ENCODE results near the gene TSHZ2.

Gene TSHZ2

GRCh38 chr20:53331151-53331973 is 359.2 kb downstream of the TSHZ2 start:
- in situ Hi-C loops (cut with MboI; ENCODE audit: low sequenced_read_pairs): no loop called here

- in situ Hi-C loops (cut with MboI; ENCODE audit: low sequenced_read_pairs): no loop called here
These were observed 360.1 kb downstream of the TSHZ2 start for GRCh38 chr20:53332022-53332837.

- in situ Hi-C loops (cut with MboI; ENCODE audit: low sequenced_read_pairs): no loop called here
These were observed 362.7 kb downstream of the TSHZ2 start for GRCh38 chr20:53334861-53335260.

GRCh38 chr20:53335555-53335954 is 363.4 kb downstream of the TSHZ2 start:
- in situ Hi-C loops (cut with MboI; ENCODE audit: low sequenced_read_pairs): no loop called here

- in situ Hi-C loops (cut with MboI; ENCODE audit: low sequenced_read_pairs): no loop called here
These were observed 364.7 kb downstream of the TSHZ2 start for GRCh38 chr20:53336892-53337291.

- in situ Hi-C loops (cut with MboI; ENCODE audit: low sequenced_read_pairs): no loop called here
These were observed 365.4 kb downstream of the TSHZ2 start for GRCh38 chr20:53337390-53338101.

- in situ Hi-C loops (cut with MboI; ENCODE audit: low sequenced_read_pairs): no loop called here
These were observed 366.6 kb downstream of the TSHZ2 start for GRCh38 chr20:53338716-53339115.

GRCh38 chr20:53342429-53342828 is 370.3 kb downstream of the TSHZ2 start:
- in situ Hi-C loops (cut with MboI; ENCODE audit: low sequenced_read_pairs): no loop called here

- in situ Hi-C loops (cut with MboI; ENCODE audit: low sequenced_read_pairs): no loop called here
These were observed 371.3 kb downstream of the TSHZ2 start for GRCh38 chr20:53343448-53343847.

- in situ Hi-C loops (cut with MboI; ENCODE audit: low sequenced_read_pairs): no loop called here
These were observed 372.7 kb downstream of the TSHZ2 start for GRCh38 chr20:53344891-53345290.

- in situ Hi-C loops (cut with MboI; ENCODE audit: low sequenced_read_pairs): no loop called here
These were observed 373.6 kb downstream of the TSHZ2 start for GRCh38 chr20:53345536-53346334.

- in situ Hi-C loops (cut with MboI; ENCODE audit: low sequenced_read_pairs): no loop called here
These were observed 374.1 kb downstream of the TSHZ2 start for GRCh38 chr20:53346335-53346648.

- in situ Hi-C loops (cut with MboI; ENCODE audit: low sequenced_read_pairs): no loop called here
These were observed 377.6 kb downstream of the TSHZ2 start for GRCh38 chr20:53349730-53350129.

GRCh38 chr20:53352727-53353440 is 380.7 kb downstream of the TSHZ2 start:
- in situ Hi-C loops (cut with MboI; ENCODE audit: low sequenced_read_pairs): no loop called here

- in situ Hi-C loops (cut with MboI; ENCODE audit: low sequenced_read_pairs): no loop called here
These were observed 382.2 kb downstream of the TSHZ2 start for GRCh38 chr20:53354314-53354713.

- in situ Hi-C loops (cut with MboI; ENCODE audit: low sequenced_read_pairs): no loop called here
These were observed 383.6 kb downstream of the TSHZ2 start for GRCh38 chr20:53355790-53356189.

GRCh38 chr20:53359425-53359824 is 387.3 kb downstream of the TSHZ2 start:
- in situ Hi-C loops (cut with MboI; ENCODE audit: low sequenced_read_pairs): no loop called here

- in situ Hi-C loops (cut with MboI; ENCODE audit: low sequenced_read_pairs): no loop called here
These were observed 388.7 kb downstream of the TSHZ2 start for GRCh38 chr20:53360852-53361251.

GRCh38 chr20:53362736-53363135 is 390.6 kb downstream of the TSHZ2 start:
- in situ Hi-C loops (cut with MboI; ENCODE audit: low sequenced_read_pairs): no loop called here

- in situ Hi-C loops (cut with MboI; ENCODE audit: low sequenced_read_pairs): no loop called here
These were observed 392.5 kb downstream of the TSHZ2 start for GRCh38 chr20:53364646-53365045.

Data from hTERT RPE-1 (cell line).